GM19395 (cell line): Measurements from ENCODE around the gene CNTNAP2.

Experiments
- ATAC-seq: cut with Tn5 transposase; IDR thresholded peaks from one replicate; pipeline ENCODE4 v1.9.1; 2021; ENCODE audit warnings: mild to moderate bottlenecking, moderate library complexity; ENCODE audit not compliant: unreplicated experiment

CNTNAP2 gene

DNA sequence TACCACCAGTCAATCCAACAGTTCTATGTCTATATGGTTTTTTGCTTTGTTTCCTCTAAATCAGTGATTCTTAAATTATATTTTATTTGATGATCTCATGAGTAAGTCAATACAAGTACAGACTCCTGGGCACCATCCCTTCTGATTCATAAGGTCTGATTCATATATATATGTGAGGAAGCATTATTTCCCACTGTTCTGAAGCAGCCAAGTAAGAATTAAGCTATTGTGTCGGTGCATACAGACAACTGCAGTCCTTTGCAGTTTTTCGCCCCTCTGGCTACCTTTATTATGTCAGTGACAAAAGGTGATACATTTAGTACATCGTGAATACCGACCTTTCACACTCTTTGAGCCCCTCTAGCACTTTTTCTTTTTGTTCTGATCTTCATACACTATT, 1394.3 kb downstream of the CNTNAP2 start:
- no peak for ATAC-seq

- ATAC-seq, result no peak
Measured at GRCh38 chr7:147513451-147513850, 1396.8 kb downstream of the CNTNAP2 start.

DNA sequence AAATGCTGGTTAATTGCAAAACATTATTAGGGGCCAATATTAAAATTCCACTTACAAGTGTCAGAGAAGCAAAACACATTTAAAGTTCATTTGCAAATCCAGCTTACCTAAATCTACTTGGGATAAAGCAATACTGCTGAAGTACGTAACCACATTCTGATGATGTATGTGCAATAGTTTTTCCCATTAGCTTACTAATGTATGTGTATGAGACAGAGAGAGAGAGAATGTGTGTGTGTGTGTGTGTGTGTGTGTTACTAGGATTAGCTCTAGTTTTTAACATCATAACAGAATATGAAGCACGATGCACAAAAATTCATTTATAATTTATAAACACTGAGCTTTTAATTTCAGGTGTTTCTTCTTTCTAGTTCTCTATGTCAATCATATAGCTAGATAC, 1399.8 kb downstream of the CNTNAP2 start:
- ATAC-seq, result no peak

GRCh38 chr7:147519062-147519461, 1402.5 kb downstream of the CNTNAP2 start:
- no peak for ATAC-seq

DNA sequence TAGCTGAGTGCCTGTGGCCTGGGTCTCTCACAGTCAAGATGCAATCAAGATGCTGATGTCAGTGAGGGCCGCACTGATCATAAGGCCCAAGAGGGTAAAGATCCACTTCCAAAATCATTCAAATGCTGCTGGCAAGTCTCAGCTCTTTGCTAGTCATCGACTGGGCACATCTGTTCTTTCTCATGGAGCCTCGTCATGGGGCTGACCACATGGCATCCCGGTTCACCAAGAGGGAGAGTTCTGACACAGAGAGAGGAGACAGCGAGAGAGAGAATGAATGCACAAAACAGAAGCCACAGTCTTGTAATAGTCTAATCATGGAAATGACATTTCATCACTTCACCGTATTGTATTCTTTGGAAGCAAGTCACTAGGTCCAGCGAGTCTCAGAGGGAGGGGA, 1406.5 kb downstream of the CNTNAP2 start:
- no peak for ATAC-seq

DNA sequence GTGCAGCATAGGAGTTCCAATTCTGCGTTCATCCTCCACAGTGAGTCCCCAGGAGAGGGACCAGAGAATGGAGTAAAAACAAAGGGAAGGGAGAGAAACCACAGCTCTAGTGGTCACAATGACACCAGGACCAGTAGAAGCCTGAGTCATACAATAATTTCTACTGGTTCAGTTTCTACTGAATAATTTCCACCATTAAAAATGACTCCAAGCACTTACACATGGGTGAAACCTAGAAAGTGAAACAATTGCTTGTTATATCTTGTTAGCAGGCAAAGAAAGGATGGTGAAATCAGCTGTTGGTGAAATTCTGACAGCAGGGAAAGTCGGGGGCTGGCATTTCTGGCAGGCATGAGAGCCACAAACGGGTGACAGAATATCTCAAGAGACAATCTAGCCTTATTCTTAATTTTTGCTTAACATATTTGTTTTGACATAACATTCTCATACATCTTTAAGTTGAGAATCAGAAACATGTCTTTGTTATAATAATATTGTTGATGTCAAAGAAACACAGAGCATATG, 1408.2 kb downstream of the CNTNAP2 start:
- no peak for ATAC-seq

GRCh38 chr7:147525325-147525724, 1408.7 kb downstream of the CNTNAP2 start:
- no peak for ATAC-seq

GRCh38 chr7:147535701-147536111, 1419.1 kb downstream of the CNTNAP2 start:
- no peak for ATAC-seq

GRCh38 chr7:147539685-147540084, 1423.1 kb downstream of the CNTNAP2 start:
- no peak for ATAC-seq

DNA sequence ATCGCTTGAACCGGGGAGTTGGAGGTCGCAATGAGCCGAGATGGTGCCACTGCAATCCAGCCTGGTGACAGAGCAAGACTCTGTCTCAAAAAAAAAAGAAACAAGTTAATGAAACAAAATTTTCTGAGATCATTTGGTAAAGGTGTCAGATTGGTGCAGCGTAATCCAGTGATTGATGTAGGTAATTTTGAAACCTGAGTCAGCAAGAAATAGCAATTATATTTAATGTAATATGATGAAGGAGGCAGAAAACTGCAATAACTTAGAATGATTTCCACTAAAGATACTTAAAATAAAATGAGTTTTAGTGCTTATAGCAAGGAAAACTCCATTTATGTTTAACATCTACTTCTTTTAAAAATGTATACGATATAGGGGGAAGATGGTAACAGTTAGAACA, 1424.1 kb downstream of the CNTNAP2 start:
- ATAC-seq, result no peak

GRCh38 chr7:147541261-147541660, 1424.7 kb downstream of the CNTNAP2 start:
- ATAC-seq, result no peak

DNA sequence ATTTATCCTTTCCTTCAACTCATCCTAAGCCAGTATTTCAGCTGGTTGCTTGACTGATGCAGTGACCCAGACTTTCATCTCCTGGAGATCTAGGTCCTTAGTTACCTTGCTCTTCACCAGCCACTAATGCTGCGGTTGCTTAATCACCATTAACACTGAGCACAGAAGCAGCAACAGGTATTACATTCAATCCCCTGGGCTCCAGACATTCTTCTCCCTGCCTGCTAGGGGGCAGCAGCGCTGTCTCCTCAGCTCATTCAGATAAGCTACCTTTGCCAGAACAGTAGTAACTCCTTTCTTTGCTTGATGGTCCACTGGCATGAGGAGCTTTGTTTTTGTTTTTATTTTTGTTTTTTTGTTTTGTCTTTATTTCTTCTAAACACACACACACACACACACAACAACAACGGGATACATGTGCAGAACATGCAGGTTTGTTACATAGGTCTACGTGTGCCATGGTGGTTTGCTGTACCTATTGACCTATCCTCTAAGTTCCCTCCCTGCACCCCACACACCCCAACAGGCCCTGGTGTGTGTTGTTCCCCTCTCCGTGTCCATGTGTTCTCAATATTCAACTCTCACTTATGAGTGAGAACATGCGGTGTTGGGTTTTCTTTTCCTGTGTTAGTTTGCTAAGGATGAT, 1430.8 kb downstream of the CNTNAP2 start:
- no peak for ATAC-seq

DNA sequence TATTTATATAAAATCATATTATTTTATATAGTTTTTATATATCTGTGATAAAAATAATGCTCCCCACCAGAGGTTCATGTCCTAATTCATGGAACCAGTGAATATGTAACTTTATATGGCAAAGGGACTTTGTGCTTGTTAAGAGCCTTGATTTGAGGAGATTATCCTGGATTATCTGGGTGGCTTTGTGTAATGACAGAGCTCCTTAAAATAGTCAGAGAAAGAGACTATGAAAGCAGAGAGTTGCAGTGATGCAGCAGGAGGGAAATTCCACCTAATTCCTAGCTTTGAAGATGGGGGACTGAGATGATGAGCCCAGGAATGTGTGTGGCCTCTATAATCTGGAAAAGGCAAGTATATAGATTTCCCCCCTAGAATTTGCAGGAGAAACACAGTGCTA, 1439.7 kb downstream of the CNTNAP2 start:
- ATAC-seq, result no peak

DNA sequence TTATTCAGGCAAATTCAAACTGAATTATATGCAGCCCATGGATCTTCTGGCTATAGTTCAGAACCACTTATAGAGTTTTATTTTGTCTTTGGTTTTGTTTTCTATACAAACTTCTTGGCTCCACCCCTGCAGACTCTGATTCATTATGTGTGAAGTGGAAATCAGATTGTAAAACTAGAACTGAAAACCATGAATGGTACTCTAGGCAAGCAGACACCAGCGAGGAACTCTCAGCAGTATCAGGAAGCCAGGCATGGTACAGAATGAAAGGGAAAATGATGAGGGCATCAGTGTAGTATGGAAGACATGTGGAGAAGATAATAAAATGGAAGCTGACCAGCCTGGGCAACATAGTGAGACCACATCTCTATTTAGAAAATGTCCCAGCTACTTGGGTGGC, 1447.1 kb downstream of the CNTNAP2 start:
- no peak for ATAC-seq

GRCh38 chr7:147564786-147565476, 1448.3 kb downstream of the CNTNAP2 start:
- no peak for ATAC-seq

DNA sequence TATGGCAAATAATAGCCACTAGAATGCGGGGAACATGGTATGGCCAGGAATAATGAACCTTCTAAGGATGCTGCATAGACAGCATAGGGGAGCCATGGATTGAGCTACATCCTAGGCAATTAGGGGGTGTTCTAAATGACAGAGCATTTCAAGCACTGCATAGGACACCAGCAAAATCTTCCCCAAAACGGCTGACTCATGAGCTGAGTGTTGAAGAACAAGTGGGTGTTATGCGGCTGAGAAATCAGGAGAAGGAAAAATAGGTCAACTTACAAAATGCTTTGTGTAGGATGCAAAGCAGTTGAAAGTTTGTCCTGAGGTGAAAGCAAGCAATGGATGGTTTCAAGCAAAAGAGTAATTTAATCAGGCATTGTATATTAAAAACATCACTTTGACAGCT, 1450.4 kb downstream of the CNTNAP2 start:
- ATAC-seq, result no peak

DNA sequence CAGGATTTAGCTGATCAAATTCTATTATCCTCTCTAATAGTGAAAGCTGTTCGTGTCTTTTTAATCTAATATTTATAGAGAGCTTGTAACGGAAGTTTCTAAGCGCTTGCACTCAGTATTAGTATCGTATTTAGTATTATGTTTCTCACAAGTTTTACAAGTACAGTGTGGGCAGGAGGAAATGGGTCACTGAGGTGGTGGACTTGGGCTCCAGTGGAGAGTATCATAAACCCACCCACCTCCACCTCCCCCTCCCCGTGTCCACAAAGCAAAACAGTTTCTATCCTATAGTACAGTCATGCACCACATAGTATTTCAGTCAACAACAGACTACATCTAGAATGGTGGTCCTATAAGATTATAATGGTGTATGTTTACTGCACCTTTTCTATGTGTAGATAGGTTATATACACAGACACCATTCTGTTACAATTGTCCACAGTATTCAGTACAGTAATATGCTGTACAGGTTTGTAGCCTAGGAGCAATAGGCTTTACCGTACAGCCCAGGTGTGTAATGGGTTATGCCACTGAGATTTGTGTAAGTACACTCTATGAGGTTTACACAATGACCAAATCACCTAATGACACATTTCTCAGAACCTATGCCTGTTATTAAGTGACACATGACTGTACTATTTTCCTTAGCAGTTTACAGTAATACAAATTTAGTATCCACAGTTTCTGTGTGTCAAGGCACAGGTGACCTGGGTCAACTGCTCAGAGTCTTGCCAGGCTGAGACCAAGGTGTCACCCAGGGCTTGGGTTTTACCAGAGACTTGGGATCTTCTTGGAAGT, 1452.7 kb downstream of the CNTNAP2 start:
- ATAC-seq, result no peak

DNA sequence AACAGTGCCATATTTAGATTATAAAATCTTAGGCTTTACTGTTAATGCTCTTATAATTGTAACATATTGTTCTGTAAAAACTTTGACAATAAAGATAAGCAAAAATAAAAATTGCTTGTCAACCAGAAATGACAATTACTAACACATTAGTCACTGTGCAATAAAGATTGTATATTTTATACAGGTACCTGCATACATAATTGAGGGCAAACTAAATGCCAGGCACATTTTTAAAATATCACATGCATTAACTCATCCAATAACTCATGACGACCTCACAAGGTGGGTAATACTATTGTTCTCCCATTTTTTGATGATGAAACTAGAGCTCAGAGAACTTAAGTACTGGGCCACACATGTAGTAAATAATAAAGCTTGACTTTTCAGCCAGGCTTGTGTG, 1453.8 kb downstream of the CNTNAP2 start:
- ATAC-seq, result no peak

DNA sequence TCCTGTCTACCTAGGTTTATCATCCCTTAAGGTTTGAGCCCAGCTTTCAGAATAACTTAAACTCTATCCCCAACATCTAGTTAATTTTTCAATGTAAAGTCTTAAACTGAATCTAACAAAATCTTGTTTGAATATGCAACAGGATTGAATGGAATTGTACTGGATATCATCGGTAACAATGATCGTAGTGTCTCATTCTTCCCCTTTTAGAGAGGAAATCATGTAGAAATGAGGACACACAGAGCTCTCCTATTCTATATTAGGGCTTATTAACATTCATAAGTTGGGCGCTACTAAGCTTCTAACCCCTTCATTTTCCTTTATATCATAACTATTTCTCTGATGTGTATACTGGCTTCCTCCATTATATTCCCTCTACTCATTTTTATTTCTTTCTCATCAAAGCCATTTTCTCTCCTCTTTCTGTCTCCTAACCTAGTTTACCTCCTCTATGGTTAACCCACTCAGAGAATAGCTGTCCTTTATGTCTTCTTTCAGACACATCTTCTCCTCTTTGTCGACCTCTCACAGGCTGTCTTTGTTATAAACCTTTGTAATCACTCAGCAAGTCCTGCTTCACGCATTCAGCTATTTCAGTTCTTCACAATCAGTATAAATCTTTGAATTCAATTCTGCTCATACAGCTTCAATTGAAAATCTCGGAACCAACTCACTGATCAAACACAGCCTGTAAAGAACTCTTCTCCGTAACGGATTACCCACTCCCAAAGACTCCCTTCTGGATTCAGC, 1455.0 kb downstream of the CNTNAP2 start:
- ATAC-seq, result no peak

GRCh38 chr7:147578196-147578595, 1461.6 kb downstream of the CNTNAP2 start:
- no peak for ATAC-seq

GRCh38 chr7:147579148-147579547, 1462.5 kb downstream of the CNTNAP2 start:
- no peak for ATAC-seq
